ACHN (cell line): ENCODE results near the gene THAP4.

Source experiments
- DNase-seq: peaks from one replicate; pipeline ENCODE4 v3.0.0-alpha.2; 2015
- in situ Hi-C: cut with HindIII; loops from 2 replicates; pipeline ENCODE4 v1.10.0; 2017; ENCODE audit warnings: low sequenced_read_pairs, low pct_ligation_motif_present, low pct_unique_long_range_greater_than_20kb

Gene THAP4

GRCh38 chr2:241560883-241561474, 76.0 kb downstream of the THAP4 start:
- in situ Hi-C loops, result no loop called here
- no peak for DNase-seq

DNA sequence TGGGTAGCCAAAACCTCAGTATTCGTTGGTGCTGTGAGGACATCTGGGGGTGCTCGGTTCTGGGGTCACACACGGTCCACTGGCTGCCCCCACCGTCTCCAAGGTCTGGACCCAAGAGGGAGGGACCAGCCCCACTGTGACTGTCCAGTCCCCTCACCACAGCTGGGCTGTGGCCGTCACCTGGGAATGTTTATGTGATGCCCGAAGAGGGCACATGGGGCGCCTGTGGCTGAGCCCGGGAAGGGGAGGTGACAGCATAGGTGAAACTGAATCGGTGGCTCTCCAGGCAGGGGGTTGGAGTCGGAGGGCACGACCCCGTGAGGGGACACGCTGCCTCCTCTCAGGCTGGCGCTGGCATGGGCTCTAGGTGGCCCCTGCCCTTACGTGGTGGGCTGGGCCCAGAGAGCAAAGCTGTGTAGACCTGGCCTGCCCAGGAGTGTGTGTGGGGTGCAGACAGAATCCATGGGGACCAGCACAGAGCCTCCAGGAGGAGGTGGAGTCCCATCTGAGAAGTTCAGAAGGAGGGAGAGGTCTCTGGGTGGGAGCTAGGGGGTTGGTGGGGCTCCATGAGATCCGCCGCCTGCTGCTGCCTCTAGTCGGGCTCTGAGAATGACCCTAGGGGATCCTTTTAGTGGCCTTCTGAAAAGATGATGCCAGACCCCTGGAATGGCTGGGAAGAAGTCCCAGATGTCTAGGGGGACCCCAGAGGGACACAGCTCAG, 76.6 kb downstream of the THAP4 start:
- no peak for DNase-seq
- in situ Hi-C loops, result no loop called here

DNA sequence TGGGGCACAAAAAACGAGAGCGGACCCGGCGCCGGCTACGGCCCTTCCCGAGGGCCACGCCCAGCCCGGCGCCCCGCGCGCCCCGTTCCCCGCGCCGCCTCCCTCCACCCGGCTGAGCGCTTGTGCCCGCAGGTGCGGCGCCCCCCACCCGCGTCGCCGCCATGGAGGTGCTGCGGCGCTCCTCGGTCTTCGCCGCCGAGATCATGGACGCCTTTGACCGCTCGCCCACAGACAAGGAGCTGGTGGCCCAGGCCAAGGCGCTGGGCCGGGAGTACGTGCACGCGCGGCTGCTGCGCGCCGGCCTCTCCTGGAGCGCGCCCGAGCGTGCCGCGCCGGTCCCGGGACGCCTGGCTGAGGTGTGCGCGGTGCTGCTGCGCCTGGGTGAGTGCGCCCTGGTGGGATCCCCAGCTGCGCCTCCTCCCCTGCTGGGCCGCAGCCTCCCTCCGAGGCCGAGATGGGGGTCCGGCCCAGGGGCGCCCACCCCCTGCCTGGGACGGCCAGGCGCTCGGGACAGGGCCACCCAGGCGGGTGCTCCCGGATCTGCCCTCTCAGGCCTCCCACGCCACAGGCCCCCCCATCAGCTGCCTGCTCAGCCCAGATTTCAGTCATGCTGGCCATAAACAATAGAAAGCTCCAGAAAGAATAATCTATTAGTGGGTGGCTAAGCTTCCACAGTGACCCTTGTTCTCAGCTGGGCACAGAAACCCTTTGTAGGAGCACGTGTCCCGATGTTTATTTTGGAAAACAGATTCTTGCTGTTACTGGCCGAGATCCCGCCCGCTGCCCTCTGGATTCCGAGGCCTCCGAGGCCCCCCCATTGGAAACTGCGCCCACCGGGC, 77.4 kb downstream of the THAP4 start:
- DNase-seq, result peak; percentile 71
- in situ Hi-C loops, result no loop called here

DNA sequence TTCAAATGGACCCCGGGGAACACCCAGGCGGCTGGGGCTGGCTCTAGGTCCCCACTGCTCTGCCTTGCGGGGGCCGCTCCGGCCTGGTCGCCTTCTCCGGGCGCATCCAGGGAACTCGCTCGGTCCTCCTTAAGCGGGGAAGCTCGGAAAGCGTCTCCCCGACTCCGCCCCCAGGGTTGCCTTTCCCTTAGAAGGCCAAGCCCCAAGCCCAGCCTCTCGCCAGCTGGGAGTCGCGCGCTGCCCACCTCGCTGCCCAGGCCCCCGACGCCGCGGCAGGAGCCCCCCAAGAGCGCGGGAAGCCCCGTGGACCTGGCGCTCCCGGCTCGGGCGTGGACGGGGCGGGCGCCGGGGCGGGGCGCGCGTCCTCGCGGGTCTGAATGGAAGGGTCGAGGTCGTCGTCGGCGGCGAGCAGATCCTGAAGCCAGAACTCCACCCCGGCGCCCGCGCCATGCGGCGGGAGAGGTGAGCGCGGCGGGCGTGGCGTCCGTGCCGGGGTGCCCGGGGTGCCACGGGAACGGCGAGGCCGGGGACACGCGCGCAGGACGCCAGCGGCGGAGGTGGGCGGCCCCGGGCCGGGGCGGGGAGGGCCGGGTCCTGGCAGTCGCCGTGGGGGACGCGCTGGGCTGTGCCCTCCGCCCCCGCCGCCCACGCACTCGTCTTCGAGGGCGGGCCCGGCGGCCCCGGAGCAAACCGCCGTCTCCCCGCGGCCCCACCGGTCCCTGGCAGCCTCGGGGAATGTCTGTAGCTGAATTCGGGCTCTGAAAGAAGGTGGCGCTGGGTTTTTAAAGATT, 78.2 kb downstream of the THAP4 start, which contains the start of gene BOK:
Gene BOK (plus strand): TSS at position 214 of the 791 bp plus-strand sequence. CDS start 739 bp downstream, outside the sequence.
- peak; percentile 88 for DNase-seq
- in situ Hi-C loops, result no loop called here

DNA sequence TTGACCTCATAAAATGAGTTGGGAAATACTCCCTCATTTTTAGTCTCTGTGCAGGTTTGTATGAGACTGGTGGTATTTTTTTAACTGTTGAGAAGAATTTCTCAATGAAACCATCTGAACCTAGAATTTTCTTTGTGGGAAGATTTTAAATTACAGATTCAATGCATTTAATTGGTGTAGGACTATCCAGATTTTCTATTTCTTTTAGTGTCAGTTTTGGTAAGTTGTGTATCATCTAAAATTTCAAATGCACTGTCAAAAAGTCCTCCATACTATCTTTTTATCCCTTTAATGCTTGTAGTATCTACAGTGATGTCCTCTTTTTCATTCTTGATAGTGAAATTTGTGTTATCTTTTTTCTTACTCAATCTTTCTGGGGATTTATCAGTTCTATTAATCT, 80.2 kb downstream of the THAP4 start:
- in situ Hi-C loops, result no loop called here
- DNase-seq, result no peak

DNA sequence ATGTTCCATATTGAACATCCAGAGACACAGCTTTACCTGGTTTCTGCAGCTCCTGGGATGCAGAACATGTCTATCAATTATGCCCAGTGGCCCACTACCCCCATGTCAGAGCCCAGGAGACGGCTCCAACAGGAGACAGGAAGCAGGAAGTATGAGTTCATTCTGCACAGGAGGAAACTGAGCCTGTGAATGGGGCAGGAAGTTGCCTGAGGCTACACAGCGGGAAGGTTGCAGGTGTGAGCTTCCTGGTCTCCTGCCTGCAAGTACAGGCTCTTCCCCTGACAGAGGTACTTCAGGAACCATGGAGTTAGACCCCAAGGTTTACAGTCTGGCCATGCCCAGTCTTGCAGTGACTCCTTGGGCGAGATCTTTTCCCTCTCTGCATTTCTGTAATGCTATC, 81.2 kb downstream of the THAP4 start:
- in situ Hi-C loops, result no loop called here

GRCh38 chr2:241554610-241555322, 82.2 kb downstream of the THAP4 start:
- in situ Hi-C loops, result no loop called here
- DNase-seq, result no peak

More for the DNA sequence above, 81.2 kb downstream of the THAP4 start:
- no peak for DNase-seq

DNA sequence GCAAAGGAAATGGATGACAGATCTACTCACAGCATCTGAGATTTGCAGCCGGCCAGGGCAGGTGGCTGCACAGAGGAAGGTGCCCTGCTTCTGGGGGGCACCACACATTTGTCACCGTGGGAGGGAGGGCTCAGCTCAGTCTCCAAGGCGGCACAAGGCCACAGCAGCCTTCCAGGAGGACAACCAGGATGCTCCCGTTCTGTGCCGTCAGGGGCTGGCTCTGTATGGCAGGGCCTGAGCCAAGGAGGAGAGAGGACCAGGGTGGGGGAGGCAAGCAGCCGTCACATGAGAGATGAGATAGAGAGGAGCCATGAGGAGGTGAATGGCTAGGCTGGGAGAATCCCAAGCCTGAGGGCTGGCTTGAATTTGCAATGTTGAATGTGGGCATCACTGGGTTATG, 83.0 kb downstream of the THAP4 start:
- DNase-seq, result no peak
- in situ Hi-C loops, result no loop called here

GRCh38 chr2:241553512-241553830, 83.5 kb downstream of the THAP4 start:
- DNase-seq, result no peak
- in situ Hi-C loops, result no loop called here

DNA sequence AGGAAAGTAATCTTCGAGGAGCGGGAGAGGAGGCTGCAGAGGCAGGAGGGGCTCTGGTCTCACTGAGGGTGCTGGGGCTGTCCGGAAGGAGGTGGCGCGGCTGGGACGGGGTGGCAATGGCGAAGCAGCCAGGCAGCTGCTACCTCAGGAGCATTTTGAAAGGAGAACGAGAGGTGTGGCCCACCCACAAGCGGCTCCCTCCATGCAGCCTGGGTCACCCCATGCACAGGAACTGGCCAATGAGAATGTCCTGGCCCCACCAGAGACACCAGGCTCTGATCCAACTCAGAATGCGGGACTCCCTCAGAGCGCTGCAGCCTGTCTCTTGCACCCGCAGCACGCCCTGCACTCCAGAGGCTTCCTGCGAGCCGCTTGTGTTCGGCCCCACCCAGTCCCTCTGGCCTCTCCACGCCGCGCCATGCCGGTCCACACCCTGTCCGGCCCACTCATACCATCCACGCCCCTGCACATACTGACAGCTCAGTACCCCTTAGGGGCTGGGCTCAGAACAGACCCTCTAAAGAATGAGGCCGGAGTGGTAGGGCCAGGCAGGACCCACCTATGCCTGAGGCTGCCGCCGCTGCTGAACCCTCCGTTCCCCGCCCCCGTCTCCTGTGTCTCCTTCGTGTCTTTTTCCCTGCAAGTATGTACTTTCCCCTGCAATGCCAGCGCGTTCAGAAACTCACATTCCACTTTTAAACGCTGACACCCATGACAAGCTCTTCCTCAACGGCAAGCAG, 84.8 kb downstream of the THAP4 start:
- in situ Hi-C loops, result no loop called here
- no peak for DNase-seq

- in situ Hi-C loops, result no loop called here
- no peak for DNase-seq
These were observed 85.4 kb downstream of the THAP4 start for GRCh38 chr2:241551599-241551997.

DNA sequence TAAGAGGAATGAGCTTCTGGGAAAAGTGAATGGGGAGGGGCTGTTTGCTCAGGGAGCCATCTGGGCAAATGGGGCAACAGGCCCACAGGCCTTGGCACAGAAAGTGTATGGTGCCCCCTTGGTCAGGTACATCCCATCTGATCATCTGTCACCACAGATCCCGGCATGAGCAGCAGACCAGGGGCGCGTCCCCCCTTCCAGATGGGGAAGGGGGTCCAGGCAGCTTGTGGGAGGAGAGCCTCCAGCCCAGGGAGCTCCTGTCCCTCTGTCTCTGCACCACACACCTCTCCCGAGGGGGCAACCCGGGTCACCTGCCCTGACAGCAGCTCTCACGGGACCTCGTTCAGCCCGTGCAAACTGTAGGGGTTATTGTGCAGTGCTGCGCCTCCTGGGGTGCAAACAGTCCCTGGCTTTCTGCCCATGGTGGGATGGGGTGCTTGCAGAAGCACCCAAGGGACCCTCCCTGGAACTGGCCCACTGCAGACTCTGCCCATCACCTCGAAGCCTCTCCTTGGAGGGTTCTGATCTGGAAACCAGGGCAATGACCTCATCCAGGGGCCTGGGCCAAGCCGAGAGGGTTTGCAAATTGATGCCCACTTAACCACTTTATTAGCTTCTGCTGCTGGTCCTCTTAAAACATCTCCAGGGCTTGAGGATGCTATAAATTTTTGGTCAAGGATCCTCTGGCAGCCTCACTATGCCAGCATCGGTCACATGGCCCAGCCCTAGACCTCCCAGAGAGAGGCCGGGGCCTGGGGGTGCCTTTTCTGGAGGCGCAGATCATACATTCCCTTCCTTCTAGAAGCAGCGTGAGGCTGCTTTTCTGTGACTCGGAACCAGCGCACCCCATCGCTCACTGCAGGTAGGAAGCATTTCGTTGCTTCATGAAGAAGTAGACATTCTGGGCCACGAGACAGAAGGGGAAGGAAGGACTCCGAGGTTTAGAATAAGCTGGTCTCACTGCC, 86.1 kb downstream of the THAP4 start:
- in situ Hi-C loops, result no loop called here
- no peak for DNase-seq

GRCh38 chr2:241548451-241548835, 88.5 kb downstream of the THAP4 start:
- in situ Hi-C loops, result no loop called here
- no peak for DNase-seq

DNA sequence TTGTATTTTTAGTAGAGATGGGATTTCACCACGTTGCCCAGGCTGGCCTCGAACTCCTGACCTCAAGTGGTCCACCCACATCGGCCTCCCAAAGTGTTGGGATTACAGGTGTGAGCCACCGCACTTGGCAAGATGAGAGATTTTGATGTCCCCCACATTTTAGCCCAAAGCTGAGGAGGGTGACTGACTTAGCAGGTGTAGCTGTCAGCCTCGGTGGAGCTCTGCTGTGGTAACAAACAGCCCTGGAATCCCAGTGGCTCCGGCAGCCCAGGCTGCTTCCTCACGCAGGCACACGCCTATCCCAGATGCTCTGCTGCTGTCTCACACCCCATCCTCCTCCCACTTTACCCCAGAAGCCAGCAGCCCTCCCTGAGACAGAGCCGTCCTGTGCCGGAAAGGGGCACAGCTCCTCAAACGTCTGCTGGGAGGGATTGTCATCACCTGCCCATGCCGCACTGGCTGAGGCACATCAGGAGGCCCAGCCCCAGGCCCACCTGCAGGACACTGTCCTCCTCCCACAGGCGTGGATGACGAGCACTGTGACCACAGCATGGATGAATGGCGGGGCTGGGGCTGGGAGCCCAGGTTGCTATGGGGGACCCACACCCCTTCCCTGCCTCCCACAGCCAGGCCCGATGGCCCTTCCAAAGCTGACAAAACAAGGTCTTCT, 89.0 kb downstream of the THAP4 start:
- in situ Hi-C loops, result no loop called here
- no peak for DNase-seq

DNA sequence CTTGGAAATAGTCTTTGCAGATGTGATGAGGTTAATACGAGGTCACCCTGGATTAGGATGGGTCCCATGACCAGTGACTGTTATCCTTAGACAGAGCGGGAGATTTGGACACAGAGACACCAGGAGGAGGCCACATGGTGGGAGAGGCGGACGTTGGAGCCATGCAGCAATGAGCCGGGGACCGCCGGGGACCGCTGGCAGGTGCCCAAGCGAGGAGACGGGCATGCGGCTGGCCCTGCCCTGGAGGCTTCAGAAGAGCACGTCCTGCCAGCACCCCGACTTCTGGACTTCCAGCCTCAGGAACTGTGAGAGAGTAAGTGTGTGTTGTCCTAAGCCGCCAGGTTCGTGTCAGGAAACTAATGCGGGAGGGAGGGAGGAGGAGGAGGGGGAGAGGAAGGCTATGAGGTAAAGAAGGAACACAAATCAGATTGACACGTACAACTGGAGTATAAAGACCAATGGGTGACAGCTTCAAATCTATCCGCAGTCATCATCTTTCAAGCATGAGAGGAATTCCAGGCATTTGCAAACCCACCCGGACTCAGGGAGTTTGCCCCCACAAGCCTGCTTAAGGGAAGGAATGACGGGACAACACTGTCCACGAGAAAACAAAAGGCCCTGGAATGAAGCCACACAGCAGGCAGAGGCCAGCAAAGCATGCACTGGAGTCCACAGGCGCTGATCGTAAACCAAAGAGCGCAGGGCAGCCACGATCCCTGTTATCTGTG, 90.0 kb downstream of the THAP4 start:
- in situ Hi-C loops, result no loop called here
- peak; percentile 90 for DNase-seq
